AG10803 (cell line): ENCODE measurements around the gene MRPL24.

Experiments used
- DNase-seq: peaks from one replicate; pipeline ENCODE4 v3.0.0; 2010; ENCODE audit warnings: low read depth
- H3K4me3 ChIP-seq: 2 replicates; pipeline ENCODE4 v1.5.1; 2011; ENCODE audit warnings: mild to moderate bottlenecking, low read length, control low read depth
- CTCF ChIP-seq: conservative IDR thresholded peaks from 2 replicates; pipeline ENCODE4 v1.5.1; 2011; ENCODE audit warnings: mild to moderate bottlenecking, low read length, control low read depth, inconsistent platforms

MRPL24 gene

GRCh38 chr1:156756355-156756754, 15.5 kb upstream of the MRPL24 start:
- no peak for TF ChIP-seq CTCF
- H3K4me3 ChIP-seq, result no peak overlapping the region
- no peak for DNase-seq

GRCh38 chr1:156755527-156755950, 14.7 kb upstream of the MRPL24 start:
- DNase-seq, result no peak
- TF ChIP-seq CTCF, result no peak
- H3K4me3 ChIP-seq, result no peak overlapping the region

- DNase-seq, result no peak
- no peak for TF ChIP-seq CTCF
- H3K4me3 ChIP-seq, result no peak overlapping the region
Measured at GRCh38 chr1:156754219-156754618, 13.3 kb upstream of the MRPL24 start.

- H3K4me3 ChIP-seq, result peak overlapping the region; percentile 97
- no peak for TF ChIP-seq CTCF
- DNase-seq, result peak; percentile 72
Measured at GRCh38 chr1:156752843-156753482, 12.1 kb upstream of the MRPL24 start.

GRCh38 chr1:156751757-156752481, 11.0 kb upstream of the MRPL24 start:
- H3K4me3 ChIP-seq, result peak overlapping the region; percentile 97
- DNase-seq, result peak; percentile 97
- 0 out of 2 replicates have a peak, but pooled peaks have one; percentile 2 for TF ChIP-seq CTCF

- no peak for DNase-seq
- peak within 1 kb of the TSS; percentile 97 for H3K4me3 ChIP-seq
- no peak for TF ChIP-seq CTCF
Measured at GRCh38 chr1:156751451-156751756, 10.5 kb upstream of the MRPL24 start, which contains the start of gene HDGF. HDGF (minus strand) TSS chr1:156751675; CDS start chr1:156751429, 246 bp downstream.
